HAP-1 (cell line): ENCODE data around the gene ITGA2.

ENCODE experiments used
- DNase-seq, 2 experiments: peaks; one replicate each; pipeline ENCODE4 v3.0.0-alpha.2; 2016 to 2020; ENCODE audit warnings: low spot score in 2 of 2
- H3K27me3 ChIP-seq: fragments of 250-450 bp; sonication (Bioruptor Pico); 2 replicates; pipeline ENCODE4 v1.5.1; 2020; ENCODE audit warnings: low read depth, mild to moderate bottlenecking, moderate library complexity
- H3K36me3 ChIP-seq: fragments of 250-450 bp; sonication (Bioruptor Pico); replicated peaks from 2 replicates; pipeline ENCODE4 v1.5.1; 2020; ENCODE audit warnings: mild to moderate bottlenecking
- H3K4me1 ChIP-seq: fragments of 250-450 bp; sonication (Bioruptor Pico); 2 replicates; pipeline ENCODE4 v1.5.1; 2020; ENCODE audit warnings: mild to moderate bottlenecking
- H3K4me3 ChIP-seq: fragments of 250-450 bp; sonication (Bioruptor Pico); 2 replicates; pipeline ENCODE4 v1.5.1; 2020; ENCODE audit warnings: mild to moderate bottlenecking, moderate library complexity
- H3K9me3 ChIP-seq: fragments of 250-450 bp; sonication (Bioruptor Pico); 2 replicates; pipeline ENCODE4 v1.5.1; 2020; ENCODE audit warnings: mild to moderate bottlenecking, moderate library complexity
- in situ Hi-C: fragments of 300-500 bp; cut with MboI; formaldehyde crosslinking; loops from 3 replicates; pipeline ENCODE4 v1.14.3; 2020; ENCODE audit warnings: low sequenced_read_pairs, inconsistent platforms, mixed read lengths

Gene ITGA2

DNA sequence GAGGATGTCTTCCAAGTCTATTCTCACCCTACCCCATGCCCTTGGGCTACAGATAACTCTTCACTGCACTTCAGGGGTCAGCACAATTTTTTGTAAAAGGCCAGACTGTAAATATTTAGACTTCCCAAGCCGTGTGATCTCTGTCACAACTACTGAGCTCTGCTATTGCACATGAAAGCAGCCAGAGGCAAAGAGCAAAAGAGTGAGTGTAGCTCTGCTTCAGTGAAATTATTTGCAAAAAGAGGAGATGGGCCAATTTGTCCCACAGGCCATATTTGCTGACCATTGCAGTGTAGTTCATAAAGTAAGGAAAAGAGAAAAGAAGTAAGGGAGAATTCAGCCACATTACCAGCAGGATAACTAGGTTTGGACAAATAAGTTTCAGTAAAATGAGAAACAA is 127.4 kb downstream of the ITGA2 start:
- in situ Hi-C loops, result no loop called here
- no peaks in the 10 kb centered on the region for H3K27me3 ChIP-seq
- H3K36me3 ChIP-seq, result no peaks in the 10 kb centered on the region

DNA sequence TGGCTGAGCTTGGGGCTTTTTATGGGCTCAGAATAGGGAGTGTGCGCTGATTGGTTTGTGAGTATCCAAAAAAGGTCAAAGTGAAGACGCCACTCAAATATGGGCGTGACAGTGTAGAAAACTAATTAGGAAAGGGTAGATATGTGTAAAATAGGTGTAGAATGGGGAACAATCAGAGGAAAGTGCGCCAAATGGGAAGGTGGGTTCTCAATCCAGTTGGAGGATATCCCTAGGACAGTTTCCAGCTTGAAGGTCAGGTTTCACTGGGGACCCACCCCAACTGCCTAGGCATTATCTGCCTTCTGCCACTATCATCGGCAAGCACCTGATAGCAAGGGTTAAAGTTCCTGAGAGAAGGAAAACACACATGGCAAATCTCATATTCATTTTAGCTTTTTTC is 129.7 kb downstream of the ITGA2 start:
- Histone ChIP-seq H3K9me3 (no peaks in the 10 kb centered on the region), H3K4me3 (no peak overlapping the region), H3K36me3 (no peaks in the 10 kb centered on the region), H3K27me3 (no peaks in the 10 kb centered on the region), H3K4me1 (no peaks in the 10 kb centered on the region)
- no peak for DNase-seq
- in situ Hi-C loops, result no loop called here

More for the DNA sequence above, 127.4 kb downstream of the ITGA2 start:
- H3K9me3 ChIP-seq, result no peaks in the 10 kb centered on the region
- no peaks in the 10 kb centered on the region for H3K4me1 ChIP-seq
- no peak for DNase-seq
- H3K4me3 ChIP-seq, result no peak overlapping the region

DNA sequence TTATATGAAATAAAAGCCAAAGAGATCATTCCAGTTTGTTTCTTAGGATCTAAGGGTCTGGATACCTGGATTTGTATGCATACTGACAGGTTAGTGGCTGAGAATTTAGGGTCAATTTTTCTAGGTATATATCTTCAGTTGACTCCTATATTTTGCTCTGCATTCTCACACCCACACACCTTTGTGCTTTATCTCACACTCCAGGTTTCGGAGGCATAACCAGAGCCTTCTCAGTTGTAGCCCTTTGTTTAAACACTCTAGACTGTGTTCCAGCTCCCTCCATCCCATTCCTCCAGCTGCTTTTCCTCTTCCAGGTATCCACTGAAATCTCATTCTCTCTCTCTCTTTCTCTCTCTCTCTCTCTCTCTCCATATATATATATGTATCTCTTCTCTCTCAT is 131.0 kb downstream of the ITGA2 start:
- Histone ChIP-seq H3K27me3 (no peaks in the 10 kb centered on the region), H3K4me3 (no peak overlapping the region), H3K9me3 (no peaks in the 10 kb centered on the region), H3K36me3 (no peaks in the 10 kb centered on the region), H3K4me1 (no peaks in the 10 kb centered on the region)
- in situ Hi-C loops, result no loop called here
- no peak for DNase-seq

DNA sequence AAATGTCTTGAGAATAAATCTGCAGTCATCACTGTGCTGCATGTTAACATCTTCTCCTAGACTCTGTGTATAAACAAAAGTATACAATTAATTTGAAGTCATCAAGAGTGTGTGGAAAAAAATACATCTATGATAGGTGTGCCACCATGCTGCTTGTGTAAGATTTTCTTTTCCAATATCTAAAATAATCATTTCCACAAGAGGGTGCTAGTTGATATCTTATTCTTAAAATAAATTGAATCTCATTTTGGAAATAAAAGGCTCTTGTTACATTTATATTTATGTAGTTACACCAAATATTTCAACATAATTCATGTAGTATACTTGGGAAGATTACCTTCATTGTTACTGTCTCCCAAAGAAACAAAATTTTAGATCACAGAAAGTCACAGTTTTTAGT is 134.6 kb downstream of the ITGA2 start:
- in situ Hi-C loops, result no loop called here
- H3K4me3 ChIP-seq, result no peak overlapping the region
- DNase-seq, result no peak
- no peaks in the 10 kb centered on the region for H3K4me1 ChIP-seq
- H3K27me3 ChIP-seq, result no peaks in the 10 kb centered on the region
- no peaks in the 10 kb centered on the region for H3K36me3 ChIP-seq
- no peaks in the 10 kb centered on the region for H3K9me3 ChIP-seq

DNA sequence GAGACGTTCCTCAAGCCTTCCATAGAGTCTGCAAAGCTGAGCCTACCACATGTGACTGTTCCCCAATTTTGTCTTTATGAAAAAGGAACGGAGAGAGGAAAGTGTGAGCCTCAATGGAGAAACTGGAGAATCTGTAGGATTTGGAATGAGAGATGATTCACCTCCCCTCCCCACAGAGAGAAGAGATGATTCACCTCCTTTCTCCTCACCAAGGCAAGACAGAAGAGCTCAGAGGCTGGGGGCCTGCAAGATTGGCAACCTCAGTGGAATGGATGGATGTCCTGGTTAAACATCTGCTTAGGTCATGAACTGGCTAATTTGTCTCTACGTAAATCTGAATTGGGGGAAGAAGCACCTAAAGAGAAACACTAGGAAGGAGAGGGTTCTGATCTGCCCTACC is 137.4 kb downstream of the ITGA2 start:
- in situ Hi-C loops, result no loop called here
- Histone ChIP-seq H3K4me1 (no peaks in the 10 kb centered on the region), H3K27me3 (no peaks in the 10 kb centered on the region), H3K9me3 (no peaks in the 10 kb centered on the region), H3K4me3 (no peak overlapping the region), H3K36me3 (no peaks in the 10 kb centered on the region)
- no peak for DNase-seq

DNA sequence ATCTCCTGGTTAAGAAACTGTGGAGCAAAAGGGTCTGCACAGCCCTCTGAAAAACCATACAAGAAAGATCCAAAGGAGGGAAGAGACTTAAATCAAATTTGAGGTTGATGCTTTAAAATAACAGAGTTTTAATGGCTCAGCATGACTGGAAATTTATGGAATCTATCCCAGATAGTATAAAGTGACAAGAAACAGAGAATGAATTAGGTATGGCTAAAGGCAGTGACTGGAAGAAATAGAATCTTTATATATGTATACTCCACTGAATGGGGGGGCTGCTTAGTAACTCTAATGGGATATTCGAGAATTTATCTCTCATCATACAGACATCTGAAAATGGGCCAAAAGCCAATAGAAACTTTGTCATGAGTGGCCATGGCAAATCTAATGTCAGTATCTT is 138.0 kb downstream of the ITGA2 start:
- no peaks in the 10 kb centered on the region for H3K9me3 ChIP-seq
- in situ Hi-C loops, result no loop called here
- no peaks in the 10 kb centered on the region for H3K36me3 ChIP-seq

DNA sequence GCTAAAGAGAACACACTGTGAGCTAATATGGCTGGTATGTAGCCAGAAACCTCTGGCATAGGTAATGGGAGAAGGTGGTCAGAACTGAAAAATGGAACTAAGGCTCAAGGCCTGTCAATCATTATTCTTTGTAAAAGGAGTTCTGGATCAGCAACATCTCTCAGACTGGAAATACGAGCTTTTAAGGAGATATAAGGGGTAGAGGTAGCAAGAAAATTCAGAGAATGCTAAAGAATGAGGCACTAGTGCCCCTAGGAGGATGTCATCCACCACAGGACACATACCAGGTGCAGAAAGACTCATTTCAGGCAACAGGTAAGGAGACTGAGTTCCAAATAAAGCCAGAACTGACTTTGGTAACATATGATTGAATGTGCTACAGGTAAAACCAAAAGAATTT is 139.3 kb downstream of the ITGA2 start:
- in situ Hi-C loops, result no loop called here
- Histone ChIP-seq H3K4me1 (no peaks in the 10 kb centered on the region), H3K9me3 (no peaks in the 10 kb centered on the region), H3K36me3 (no peaks in the 10 kb centered on the region), H3K4me3 (no peak overlapping the region), H3K27me3 (no peaks in the 10 kb centered on the region)
- no peak for DNase-seq

More for the DNA sequence above, 138.0 kb downstream of the ITGA2 start:
- DNase-seq, result no peak
- Histone ChIP-seq H3K27me3 (no peaks in the 10 kb centered on the region), H3K4me1 (no peaks in the 10 kb centered on the region), H3K4me3 (no peak overlapping the region)

DNA sequence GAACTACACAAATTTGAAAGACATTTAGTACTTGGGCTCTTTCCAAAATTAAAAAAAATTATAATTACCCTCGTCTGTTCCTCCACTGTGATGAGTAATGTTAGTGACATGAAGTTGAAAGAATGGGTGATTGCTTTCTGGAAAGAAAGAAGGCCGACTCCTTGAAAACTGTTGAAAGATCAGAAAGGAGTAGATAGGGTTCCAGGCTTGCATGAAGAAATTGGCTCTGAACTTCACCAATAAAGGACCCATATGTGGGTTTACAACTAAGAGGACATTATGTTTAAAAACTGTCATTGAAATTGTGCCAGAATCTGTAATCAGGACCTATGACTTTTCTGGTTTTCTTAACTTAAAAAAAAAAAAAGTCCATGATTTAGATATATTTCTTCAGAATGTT is 141.1 kb downstream of the ITGA2 start:
- Histone ChIP-seq H3K27me3 (no peaks in the 10 kb centered on the region), H3K4me1 (no peaks in the 10 kb centered on the region), H3K9me3 (no peaks in the 10 kb centered on the region), H3K36me3 (no peaks in the 10 kb centered on the region), H3K4me3 (no peak overlapping the region)
- in situ Hi-C loops, result no loop called here
- DNase-seq, result no peak

DNA sequence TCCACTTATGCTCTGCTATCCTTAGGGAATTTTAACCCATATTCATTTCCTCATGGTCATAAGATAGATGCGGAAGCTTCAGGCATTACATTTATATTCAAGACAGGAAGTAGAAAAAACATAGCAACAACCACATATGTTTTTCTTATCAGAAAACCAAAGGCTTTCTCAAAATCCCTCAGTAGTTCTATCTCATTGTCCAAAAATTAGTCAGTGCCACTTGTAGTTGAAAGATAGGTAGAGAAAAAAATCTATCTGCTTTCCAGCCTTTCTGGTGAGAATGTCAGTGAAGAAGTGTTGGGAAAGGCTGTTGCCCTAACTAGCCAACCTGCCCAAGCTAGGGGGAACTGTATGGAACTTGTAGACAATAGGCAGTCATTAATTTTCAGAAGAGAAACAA is 143.9 kb downstream of the ITGA2 start:
- H3K9me3 ChIP-seq, result no peaks in the 10 kb centered on the region
- H3K36me3 ChIP-seq, result no peaks in the 10 kb centered on the region
- no peaks in the 10 kb centered on the region for H3K4me1 ChIP-seq
- no peaks in the 10 kb centered on the region for H3K27me3 ChIP-seq
- no peak overlapping the region for H3K4me3 ChIP-seq
- in situ Hi-C loops, result no loop called here
- DNase-seq, result no peak
